HG03469 (cell line): ENCODE results near the gene LRRFIP1.

Experiments
- ATAC-seq: cut with Tn5 transposase; IDR thresholded peaks from one replicate; pipeline ENCODE4 v1.9.1; 2021; ENCODE audit warnings: mild to moderate bottlenecking, moderate library complexity, moderate number of reproducible peaks; ENCODE audit not compliant: unreplicated experiment

The LRRFIP1 gene

GRCh38 chr2:237639052-237639835 is 11.9 kb downstream of the LRRFIP1 start:
- ATAC-seq = no peak

DNA sequence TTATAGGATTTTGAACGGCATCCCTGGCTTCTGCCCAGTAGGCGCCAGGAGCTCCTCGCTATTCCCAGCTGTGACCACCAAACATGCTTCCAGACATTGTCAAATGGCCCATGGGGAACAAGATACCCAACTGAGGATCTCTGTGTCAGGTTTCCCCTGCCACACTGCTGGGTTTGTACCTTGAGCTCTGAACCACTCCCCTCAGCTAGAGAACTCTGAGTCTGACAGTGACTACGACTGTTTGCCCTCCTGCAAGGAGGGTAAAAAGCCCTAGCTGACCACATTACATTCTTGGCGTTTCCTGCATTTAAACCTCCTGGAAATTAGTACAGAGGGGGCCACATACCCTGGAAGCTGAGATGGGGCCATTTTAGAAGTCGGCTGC is 12.4 kb downstream of the LRRFIP1 start:
- ATAC-seq = no peak

GRCh38 chr2:237640493-237640998 is 13.2 kb downstream of the LRRFIP1 start:
- no peak for ATAC-seq

GRCh38 chr2:237642038-237642734 is 14.8 kb downstream of the LRRFIP1 start:
- ATAC-seq = no peak

- ATAC-seq = no peak
These were observed 15.7 kb downstream of the LRRFIP1 start for GRCh38 chr2:237643066-237643465.

DNA sequence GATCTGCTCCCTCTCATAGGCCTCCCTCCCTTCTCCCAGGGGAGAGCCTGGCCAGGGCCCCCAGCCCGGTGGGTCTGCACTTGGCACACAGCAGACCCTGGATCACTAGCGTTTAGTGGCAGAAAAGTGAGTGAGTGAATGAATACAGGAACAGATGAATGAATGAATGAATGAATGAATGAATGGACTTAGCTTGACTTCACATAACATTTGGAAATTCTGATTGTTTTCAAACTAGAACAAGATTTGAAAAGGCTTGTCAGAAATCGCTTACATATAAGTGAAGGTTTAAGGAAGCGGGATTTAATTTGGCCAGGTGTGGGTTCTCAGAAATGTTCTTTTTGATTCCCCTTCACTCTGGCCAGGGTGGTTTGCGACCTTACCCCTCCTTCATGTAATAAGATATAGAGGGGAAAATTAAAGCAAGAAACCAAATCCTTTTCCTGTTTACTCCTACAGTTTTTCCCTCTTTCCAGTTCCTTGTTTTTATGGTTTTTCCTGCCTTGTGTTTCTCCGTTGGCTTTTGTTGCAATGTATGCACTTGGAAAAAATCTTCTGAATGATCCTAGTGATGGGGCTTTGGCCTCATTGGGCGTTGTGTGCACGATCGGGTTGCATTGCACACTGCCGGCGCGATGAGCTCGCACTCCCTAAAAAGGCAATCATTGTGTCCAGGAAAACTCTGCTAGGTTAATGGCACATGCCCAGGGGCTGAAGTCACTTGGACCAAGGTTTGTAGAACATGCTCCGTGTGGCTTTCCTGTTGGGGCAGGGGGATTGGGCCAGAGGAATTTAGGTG is 16.4 kb downstream of the LRRFIP1 start:
- ATAC-seq = no peak

DNA sequence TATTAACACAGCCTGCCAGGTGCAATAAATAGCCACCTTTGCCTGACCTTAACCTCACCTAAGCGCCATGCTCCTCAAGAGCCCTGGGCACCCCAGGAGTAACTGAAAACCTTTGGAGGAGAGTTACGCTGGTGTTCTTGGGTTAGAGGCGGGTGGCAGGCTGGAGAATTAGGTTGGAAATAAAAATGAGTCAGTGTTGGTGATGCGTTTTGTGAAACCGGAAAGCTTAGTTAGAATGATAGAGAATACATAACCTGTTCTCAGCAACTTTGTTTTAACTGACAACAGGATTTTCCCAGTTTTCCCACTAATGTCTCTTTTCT is 17.0 kb downstream of the LRRFIP1 start:
- ATAC-seq = no peak

GRCh38 chr2:237645261-237645660 is 17.9 kb downstream of the LRRFIP1 start:
- ATAC-seq = no peak

DNA sequence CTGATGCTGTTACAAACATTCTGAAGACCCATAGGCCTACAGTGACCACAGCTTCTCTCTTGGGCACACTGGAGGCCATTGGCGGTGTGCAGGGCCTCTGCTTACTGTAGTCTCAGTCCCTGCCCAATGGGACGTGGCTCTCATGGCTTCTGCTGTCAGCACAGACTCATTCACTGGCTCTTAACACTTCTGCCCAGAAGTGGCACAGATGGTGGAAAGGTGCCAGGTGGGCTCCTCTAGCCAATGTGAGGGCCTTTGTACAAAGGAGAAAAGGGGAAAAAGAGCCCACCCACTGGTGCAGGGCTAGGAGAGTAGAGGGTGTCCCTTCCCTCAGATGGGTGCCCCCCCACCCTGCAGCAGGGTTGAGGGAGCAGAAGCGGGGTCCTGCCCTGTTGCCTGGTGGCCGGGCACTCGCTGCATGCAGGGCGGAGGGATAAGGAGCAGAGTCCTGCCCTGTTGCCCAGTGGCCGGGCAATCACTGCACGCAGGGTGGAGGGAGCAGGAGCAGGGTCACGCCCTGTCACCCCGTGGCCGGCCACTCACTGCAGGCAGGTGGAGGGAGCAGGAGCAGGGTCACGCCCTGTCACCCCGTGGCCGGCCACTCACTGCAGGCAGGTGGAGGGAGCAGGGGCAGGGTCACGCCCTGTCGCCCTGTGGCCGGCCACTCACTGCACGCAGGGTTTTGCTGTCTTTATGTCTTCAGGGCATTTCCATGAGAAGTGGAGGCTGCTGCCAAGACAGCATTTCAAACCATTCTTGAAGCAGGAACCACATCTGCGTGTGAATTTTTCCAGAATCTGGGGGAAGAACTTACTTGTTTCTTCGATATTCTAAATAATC is 20.0 kb downstream of the LRRFIP1 start:
- no peak for ATAC-seq

GRCh38 chr2:237648016-237648381 is 20.6 kb downstream of the LRRFIP1 start:
- no peak for ATAC-seq

DNA sequence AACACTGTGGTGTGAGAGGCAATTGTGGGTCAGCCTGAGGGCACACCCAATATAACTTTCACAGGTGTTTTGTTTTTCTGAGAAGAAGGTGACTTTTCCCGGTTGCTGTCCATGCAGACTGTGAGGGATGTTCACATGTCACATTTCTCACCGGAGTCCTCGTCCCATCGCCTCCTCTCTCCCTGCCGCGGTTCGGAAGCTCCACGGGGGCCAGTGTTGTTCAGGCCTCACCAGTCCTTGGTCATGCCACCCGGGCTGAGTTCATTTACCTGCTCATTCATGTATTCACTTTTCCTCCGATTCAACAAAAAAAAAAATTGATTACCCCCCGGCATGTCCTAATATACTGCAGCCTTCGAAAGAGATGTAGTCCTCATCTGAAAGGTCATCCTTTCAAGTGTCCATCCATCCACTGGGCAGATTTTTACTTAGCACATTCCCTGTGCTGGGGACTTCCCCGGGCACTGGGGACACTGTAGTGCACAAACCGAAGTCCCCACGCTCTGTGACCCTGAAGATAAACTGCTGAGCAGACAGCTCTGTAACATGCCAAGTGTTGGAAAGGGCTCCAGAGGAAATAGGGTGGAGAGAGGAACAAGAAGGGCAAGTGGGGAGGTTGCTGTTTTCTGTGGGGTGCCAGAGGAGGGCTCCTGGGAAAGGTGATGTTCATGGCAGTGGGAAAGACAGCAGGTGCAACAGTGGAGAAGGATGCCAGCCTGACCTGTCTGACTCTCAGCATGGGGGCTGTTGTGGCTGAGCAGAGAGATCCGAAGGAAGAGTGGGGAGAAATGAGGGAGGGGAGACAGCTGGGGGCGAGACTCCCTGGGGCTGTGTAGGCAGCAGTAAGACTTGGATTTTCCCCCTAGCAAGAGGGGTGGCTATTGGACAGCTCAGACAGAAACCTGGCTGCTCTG is 22.4 kb downstream of the LRRFIP1 start:
- no peak for ATAC-seq

DNA sequence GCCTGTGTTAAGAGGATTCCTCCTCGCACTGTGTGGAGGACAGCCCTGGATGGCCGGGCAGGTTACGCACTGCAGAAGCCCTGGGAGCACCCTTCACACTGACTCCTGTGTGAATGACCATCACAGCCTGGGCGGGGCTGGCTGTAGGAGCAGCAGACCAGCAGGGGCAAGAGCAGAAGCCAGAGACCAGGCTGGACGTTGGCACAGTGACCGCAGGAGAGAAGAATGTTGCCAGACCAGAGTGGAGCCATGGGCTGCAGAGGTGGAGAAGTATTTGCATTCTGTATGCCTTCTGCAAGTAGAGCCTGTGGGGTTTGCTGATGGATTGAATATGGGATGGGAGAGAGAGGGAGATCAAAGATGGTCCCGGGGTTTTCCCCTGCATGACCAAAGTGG is 23.1 kb downstream of the LRRFIP1 start:
- ATAC-seq = no peak

DNA sequence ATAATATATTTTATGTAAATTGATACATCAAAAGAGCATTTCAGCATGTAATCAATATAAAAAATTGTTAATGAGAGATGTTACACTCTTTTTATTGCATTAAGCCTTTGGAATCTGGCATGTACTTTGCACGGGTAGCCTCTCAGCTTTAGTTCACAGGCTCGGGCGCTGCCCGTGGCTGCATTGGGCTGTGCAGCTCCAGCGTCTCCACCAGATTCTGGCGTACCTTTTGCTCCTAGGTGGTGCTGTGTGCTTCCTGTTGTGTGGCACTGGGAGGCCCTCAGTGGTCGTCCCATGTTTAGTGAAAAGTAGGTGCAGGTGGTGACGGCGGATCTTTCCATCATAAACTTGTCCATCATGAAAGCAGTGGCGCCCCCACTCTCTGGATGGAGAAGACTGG is 24.4 kb downstream of the LRRFIP1 start:
- ATAC-seq = no peak

DNA sequence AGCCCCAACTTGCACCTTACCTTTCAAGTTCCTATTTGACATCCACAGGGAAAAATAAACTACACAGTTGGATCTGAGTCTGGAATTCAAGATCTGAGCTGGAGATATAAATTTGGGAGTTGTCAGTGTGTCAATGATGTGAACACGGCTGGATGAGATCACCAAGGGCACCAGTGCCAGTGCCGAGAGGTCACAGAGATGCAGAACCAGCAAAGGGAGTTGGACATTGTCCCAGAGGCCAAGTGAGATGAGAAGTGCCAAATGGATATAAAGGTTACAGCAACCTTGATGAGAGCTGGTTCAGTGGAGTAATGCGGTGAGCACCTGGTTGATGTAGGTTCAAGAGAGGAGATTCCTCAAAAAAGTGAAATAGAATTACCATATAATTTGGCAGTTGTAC is 24.8 kb downstream of the LRRFIP1 start:
- no peak for ATAC-seq

GRCh38 chr2:237652854-237653253 is 25.5 kb downstream of the LRRFIP1 start:
- no peak for ATAC-seq

- ATAC-seq = no peak
These were observed 26.6 kb downstream of the LRRFIP1 start for GRCh38 chr2:237653776-237654558.

DNA sequence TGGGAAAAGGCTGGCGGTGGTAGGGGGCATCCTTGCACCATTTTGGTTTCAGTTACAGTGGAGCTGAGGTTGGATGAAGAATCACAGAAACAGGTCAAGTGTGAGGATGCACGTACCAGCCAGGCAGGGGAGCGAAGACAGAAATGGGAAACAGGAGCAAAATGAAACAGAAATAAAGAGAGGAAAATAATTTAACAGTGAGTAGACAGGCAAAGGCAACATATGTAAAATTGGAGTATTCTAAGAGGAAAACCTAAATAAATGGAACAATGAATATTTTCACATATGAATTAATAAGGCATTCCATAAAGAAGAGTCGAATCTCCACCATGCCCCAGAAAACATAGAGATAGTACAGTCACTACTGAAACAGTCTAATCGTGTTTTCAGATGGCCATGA is 29.7 kb downstream of the LRRFIP1 start:
- ATAC-seq = no peak

DNA sequence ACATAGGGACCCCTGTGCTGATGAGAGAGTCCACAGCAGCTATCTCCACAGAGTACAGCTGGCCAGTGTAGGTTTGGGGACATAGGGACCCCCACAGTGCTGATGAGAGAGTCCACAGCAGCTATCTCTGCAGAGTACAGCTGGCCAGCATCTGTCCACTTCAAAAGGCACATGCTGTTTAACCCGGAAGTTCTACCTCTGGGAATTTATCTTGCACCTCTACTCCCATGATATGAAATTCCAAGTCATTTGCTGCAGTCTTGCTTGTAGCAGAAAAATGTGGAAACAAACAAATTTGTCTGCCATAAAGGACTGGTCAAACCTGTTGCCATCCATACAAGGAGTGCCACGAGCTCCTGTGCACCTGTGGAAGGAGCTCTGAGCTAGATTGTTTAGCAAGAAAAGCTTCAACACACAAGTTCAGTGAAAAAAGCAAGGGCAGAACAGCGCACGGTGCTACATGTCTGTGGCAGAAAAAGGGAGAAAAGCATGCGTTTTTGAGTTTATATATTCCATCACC is 33.1 kb downstream of the LRRFIP1 start:
- ATAC-seq = no peak

DNA sequence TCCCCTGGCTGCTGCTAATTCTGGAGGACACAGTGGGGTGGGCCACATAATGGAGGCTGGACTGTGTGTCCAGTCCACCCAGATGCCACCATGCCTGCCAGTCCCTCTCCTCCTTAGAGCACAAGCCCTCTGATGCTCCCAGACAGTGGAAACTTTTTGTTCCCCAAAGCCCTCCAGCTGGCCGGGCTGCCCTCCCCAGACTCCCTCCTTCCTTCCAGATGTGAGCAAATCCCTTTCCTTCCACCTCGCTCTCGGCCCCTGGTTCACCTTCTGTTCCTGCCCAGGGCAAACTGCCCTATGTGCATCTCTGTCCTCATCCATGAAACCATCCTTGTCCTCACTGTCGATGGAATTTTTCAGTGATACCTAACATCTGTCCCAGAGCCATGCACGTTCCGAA is 33.9 kb downstream of the LRRFIP1 start:
- no peak for ATAC-seq
